Peyer's patch (tissue), 4 donors: ENCODE results near the gene CACNA2D1.

Experiments
- CTCF ChIP-seq, 6 experiments: fragments of 450-650 bp in 4 of 6; fragments of 200-600 bp in 2 of 6; sonication (generic) in 1 of 6; IDR thresholded peaks; one replicate each; pipeline ENCODE4 v1.5.1; 2017 to 2019; ENCODE audit warnings: antibody characterized with exemption in 6 of 6, mild to moderate bottlenecking in 3 of 6, moderate library complexity in 1 of 6
- POLR2A ChIP-seq, 2 donors: fragments of 450-650 bp; IDR thresholded peaks; one replicate each; pipeline ENCODE4 v1.5.1; 2017; ENCODE audit warnings: antibody characterized with exemption in 2 of 2, mild to moderate bottlenecking in 2 of 2, moderate library complexity in 2 of 2

DNA sequence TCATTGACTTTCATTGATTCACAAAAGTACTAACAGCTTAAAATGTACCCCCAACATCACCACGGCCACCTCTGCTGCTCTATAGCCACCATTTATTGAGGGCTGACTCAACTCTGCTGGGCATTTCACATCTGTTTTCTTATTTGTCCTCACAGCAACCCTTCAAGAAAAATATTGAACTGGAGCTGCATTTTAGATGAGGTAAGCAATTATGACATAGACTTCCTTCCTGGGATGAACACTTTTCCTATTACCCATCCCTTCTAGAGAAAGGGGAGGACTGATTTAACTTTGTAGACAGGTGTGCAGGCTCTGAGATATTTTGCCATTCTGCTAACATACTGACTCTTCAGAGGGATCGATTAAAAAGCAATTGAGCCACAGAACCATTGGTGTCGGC is 217.4 kb downstream of the CACNA2D1 start:
- TF ChIP-seq CTCF (IDR thresholded peaks at IDR 0.05) (no peak), POLR2A (IDR thresholded peaks at IDR 0.05) (no peak)
